ENCODE data around the gene SLC41A3.

SLC41A3 gene

GRCh38 chr3:126130081-126130855 is 46.3 kb upstream of the SLC41A3 start:
- DNase-seq (ENCODE audit: low read depth): no peak
- TF ChIP-seq CTCF (IDR thresholded peaks at IDR 0.05; ENCODE audit: control insufficient read depth, extremely low read depth, insufficient read depth): no peak
- no peak overlapping the region for H3K4me3 ChIP-seq (ENCODE audit: low read depth, low read length)

DNA sequence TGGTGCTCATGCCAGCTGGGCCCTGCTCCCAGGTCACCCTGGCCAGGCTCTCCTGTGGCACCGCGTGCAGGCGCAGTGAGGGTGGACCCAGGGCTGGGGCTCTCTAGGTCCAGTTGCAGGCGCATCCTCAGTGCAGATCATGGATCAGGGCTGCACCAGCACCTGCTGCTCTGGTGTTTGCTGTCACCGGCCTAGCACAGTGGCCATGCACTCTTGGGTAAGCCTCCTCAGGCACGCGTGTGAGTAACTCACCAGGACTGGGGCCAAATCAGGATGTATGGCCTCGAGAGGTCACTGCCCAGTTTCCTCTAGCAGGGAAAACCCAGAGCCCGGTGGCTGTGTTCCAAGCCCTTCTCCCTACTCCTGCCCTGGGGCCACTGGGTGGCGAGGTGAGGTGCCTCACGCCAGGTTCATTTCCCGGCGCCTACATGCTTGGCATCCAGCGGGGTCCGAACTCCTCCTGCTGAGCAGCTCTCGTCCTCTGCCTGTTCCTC is 45.5 kb upstream of the SLC41A3 start:
- no peak overlapping the region for H3K4me3 ChIP-seq (ENCODE audit: low read depth, low read length)
- TF ChIP-seq CTCF (IDR thresholded peaks at IDR 0.05; ENCODE audit: control insufficient read depth, extremely low read depth, insufficient read depth): no peak
- DNase-seq (ENCODE audit: low read depth): peak; percentile 8

GRCh38 chr3:126128504-126129397 is 44.8 kb upstream of the SLC41A3 start:
- no peak for TF ChIP-seq CTCF (IDR thresholded peaks at IDR 0.05; ENCODE audit: control insufficient read depth, extremely low read depth, insufficient read depth)
- no peak overlapping the region for H3K4me3 ChIP-seq (ENCODE audit: low read depth, low read length)
- DNase-seq (ENCODE audit: low read depth): no peak

DNA sequence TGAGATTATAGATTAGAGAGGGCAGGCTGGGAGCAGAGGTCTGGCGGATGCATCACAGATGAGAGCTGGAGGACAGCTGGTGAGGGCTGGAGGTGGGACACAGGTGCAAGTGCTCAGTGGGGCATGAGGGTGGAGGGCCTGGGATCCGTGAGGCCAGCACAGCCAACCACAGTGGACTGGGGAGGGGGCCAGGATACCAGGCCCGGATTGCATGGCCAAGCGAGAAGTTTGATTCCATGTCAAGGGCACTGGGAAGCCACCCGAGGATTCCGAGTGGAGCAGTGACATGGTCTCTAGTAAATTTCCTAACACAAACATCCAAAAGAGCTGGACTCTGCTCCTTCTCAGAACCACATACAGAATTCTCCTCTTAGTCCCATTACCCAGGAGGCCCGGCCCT is 44.0 kb upstream of the SLC41A3 start:
- TF ChIP-seq CTCF (IDR thresholded peaks at IDR 0.05; ENCODE audit: control insufficient read depth, extremely low read depth, insufficient read depth): no peak
- DNase-seq (ENCODE audit: low read depth): no peak

GRCh38 chr3:126127452-126127851 is 43.5 kb upstream of the SLC41A3 start:
- no peak for DNase-seq (ENCODE audit: low read depth)
- H3K4me3 ChIP-seq (ENCODE audit: low read depth, low read length): no peak overlapping the region
- TF ChIP-seq CTCF (IDR thresholded peaks at IDR 0.05; ENCODE audit: control insufficient read depth, extremely low read depth, insufficient read depth): no peak

More for the DNA sequence above, 44.0 kb upstream of the SLC41A3 start:
- H3K4me3 ChIP-seq (ENCODE audit: low read depth, low read length): no peak overlapping the region

- no peak for DNase-seq (ENCODE audit: low read depth)
Measured at GRCh38 chr3:126126811-126127431, 43.0 kb upstream of the SLC41A3 start.

More at GRCh38 chr3:126126811-126127431, 43.0 kb upstream of the SLC41A3 start:
- TF ChIP-seq CTCF (IDR thresholded peaks at IDR 0.05; ENCODE audit: control insufficient read depth, extremely low read depth, insufficient read depth): no peak
- H3K4me3 ChIP-seq (ENCODE audit: low read depth, low read length): no peak overlapping the region

Measured in LNCaP clone FGC (cell line).